CD4-positive, alpha-beta T cell (primary cell): ENCODE results near the gene TLK1. TPM values are rescaled to one million over a fixed set of nuclear protein-coding genes. Genes with fewer than 3 reads are reported as not detected.
A peak's percentile ranks its signal among the peaks of the same experiment; 100 is the strongest.

ENCODE experiments used
- ATAC-seq: fragments of 200-7000 bp; cut with Tn5 transposase; one replicate; pipeline ENCODE4 v1.10.0; 2022; ENCODE audit warnings: mild to moderate bottlenecking; ENCODE audit not compliant: poor library complexity
- CTCF ChIA-PET: fragments of 350-600 bp; sonication (Branson Sonifier 250); formaldehyde crosslinking; loops from one replicate; lab custom pipeline; 2021; ENCODE audit warnings: antibody characterized with exemption, inconsistent platforms; lab: Charles Lee
- POLR2A ChIA-PET: fragments of 350-600 bp; sonication (Branson Sonifier 250); formaldehyde crosslinking; loops from one replicate; lab custom pipeline; 2021; ENCODE audit warnings: antibody characterized with exemption, inconsistent platforms; lab: Charles Lee
- DNase-seq, 14 experiments: peaks; one replicate each; pipeline ENCODE4 v3.0.0-alpha.2; 2013 to 2020; ENCODE audit warnings: mixed read lengths in 2 of 14
- H3K27ac ChIP-seq, 2 donors: one replicate each; pipeline versions ENCODE4 v1.5.1 to v1.7.0; 2013; ENCODE audit warnings: low read length in 2 of 2, low read depth in 1 of 2, mild to moderate bottlenecking in 1 of 2
- H3K27me3 ChIP-seq, 2 experiments: 1 replicate in 1 of 2; 2 replicates in 1 of 2; pipeline versions ENCODE4 v1.6.1 to v1.7.0; 2013; ENCODE audit warnings: low read length in 2 of 2, control low read depth in 1 of 2, mild to moderate bottlenecking in 1 of 2, moderate library complexity in 1 of 2; ENCODE audit not compliant: insufficient read depth in 2 of 2, control insufficient read depth in 1 of 2
- H3K36me3 ChIP-seq: one replicate; pipeline ENCODE4 v1.6.1; 2013; ENCODE audit warnings: low read length, control low read depth; ENCODE audit not compliant: insufficient read depth
- H3K4me1 ChIP-seq: one replicate; pipeline ENCODE4 v1.6.1; 2013; ENCODE audit warnings: low read length, control low read depth; ENCODE audit not compliant: insufficient read depth
- H3K4me3 ChIP-seq: one replicate; pipeline ENCODE4 v1.5.1; 2013; ENCODE audit warnings: mild to moderate bottlenecking, low read length, moderate library complexity
- H3K9me3 ChIP-seq, 2 experiments: 1 replicate in 1 of 2; 2 replicates in 1 of 2; pipeline versions ENCODE4 v1.6.1 to v1.7.0; 2013; ENCODE audit warnings: low read length in 2 of 2, mild to moderate bottlenecking in 2 of 2, control low read depth in 1 of 2, moderate library complexity in 1 of 2; ENCODE audit not compliant: control insufficient read depth in 1 of 2, insufficient read depth in 1 of 2
- H3K27ac Mint-ChIP-seq: one replicate; pipeline ENCODE4 v1.8.0; 2020; ENCODE audit warnings: mixed read lengths
- H3K27me3 Mint-ChIP-seq: one replicate; pipeline ENCODE4 v1.8.0; 2021; ENCODE audit warnings: mixed read lengths
- H3K36me3 Mint-ChIP-seq: one replicate; pipeline ENCODE4 v1.8.0; 2021; ENCODE audit warnings: low read depth, mixed read lengths
- H3K4me1 Mint-ChIP-seq: one replicate; pipeline ENCODE4 v1.8.0; 2021; ENCODE audit warnings: low read depth, mixed read lengths
- H3K4me3 Mint-ChIP-seq: one replicate; pipeline ENCODE4 v1.8.0; 2020; ENCODE audit warnings: mild to moderate bottlenecking, mixed read lengths
- H3K9me3 Mint-ChIP-seq: one replicate; pipeline ENCODE4 v1.8.0; 2020; ENCODE audit warnings: mixed read lengths
- CTCF ChIP-seq: fragments of 200-600 bp; IDR thresholded peaks from one replicate; pipeline ENCODE4 v1.8.0; 2022; ENCODE audit warnings: antibody characterized with exemption, mild to moderate bottlenecking
- intact Hi-C, 2 experiments: fragments of 100-400 bp; cut with DNase I in 1 of 2; cut with micrococcal nuclease in 1 of 2; formaldehyde crosslinking; loops; one replicate each; pipeline versions ENCODE4 v1.15.1 to v1.9.0; 2023 to 2025; cut with DNase I, micrococcal nuclease
- total RNA-seq, 174 experiments: library from RNA in 2 of 174; stranded (reverse) in 2 of 174; gene quantifications; one replicate each; pipeline ENCODE4 v1.2.3 and lab custom pipeline; 2021 to 2026

Gene TLK1
- total RNA-seq, 2 experiments from 2014 or later: 135 to 138 TPM

GRCh38 chr2:170950221-170950761 is 210.4 kb downstream of the TLK1 start:
- peak overlapping the region; percentile 48 for H3K27ac Mint-ChIP-seq
- peaks cover 78% of the 10 kb centered on the region for H3K36me3 Mint-ChIP-seq
- H3K4me3 Mint-ChIP-seq: no peak overlapping the region

GRCh38 chr2:170949415-170949814 is 211.3 kb downstream of the TLK1 start:
- Mint-ChIP-seq H3K9me3 (no peaks in the 10 kb centered on the region), H3K27ac (peak overlapping the region; percentile 14), H3K4me3 (no peak overlapping the region), H3K4me1 (peaks cover 21% of the 10 kb centered on the region), H3K36me3 (peaks cover 76% of the 10 kb centered on the region), H3K27me3 (no peaks in the 10 kb centered on the region)
- no peak for DNase-seq
- ATAC-seq: no peak
- no peak overlapping the region for H3K27ac ChIP-seq
- ChIA-PET POLR2A (no interaction called here), CTCF (interaction anchor here (1.1 to 7.0 kb wide), 2 partner anchors 12 to 20 kb away, joined by 4 to 30 read pairs; partner anchors contain the start of gene GORASP2)
- no peaks in the 10 kb centered on the region for H3K9me3 ChIP-seq
- peaks cover 4% of the 10 kb centered on the region for H3K4me1 ChIP-seq
- no peak for TF ChIP-seq CTCF
- H3K4me3 ChIP-seq: no peak overlapping the region
- intact Hi-C loops: no loop called here
- H3K36me3 ChIP-seq: peaks cover 55% of the 10 kb centered on the region
- no peaks in the 10 kb centered on the region for H3K27me3 ChIP-seq

More at GRCh38 chr2:170950221-170950761, 210.4 kb downstream of the TLK1 start:
- ATAC-seq (no peak), DNase-seq (no peak)
- Histone ChIP-seq H3K9me3 (no peaks in the 10 kb centered on the region), H3K4me3 (no peak overlapping the region), H3K36me3 (peaks cover 64% of the 10 kb centered on the region), H3K27ac (no peak overlapping the region), H3K27me3 (no peaks in the 10 kb centered on the region), H3K4me1 (peaks cover 4% of the 10 kb centered on the region)
- ChIA-PET POLR2A (interaction anchor here (0.9 kb wide), 1 partner anchor 21 kb away, joined by 5 read pairs; the partner anchor contains the start of gene GORASP2), CTCF (interaction anchor here (3.2 kb wide), 1 partner anchor 21 kb away, joined by 10 read pairs; the partner anchor contains the start of gene GORASP2)
- no peaks in the 10 kb centered on the region for H3K9me3 Mint-ChIP-seq
- H3K27me3 Mint-ChIP-seq: no peaks in the 10 kb centered on the region
- intact Hi-C loops: no loop called here
- no peak for TF ChIP-seq CTCF
- peaks cover 15% of the 10 kb centered on the region for H3K4me1 Mint-ChIP-seq

GRCh38 chr2:170944545-170944944 is 216.1 kb downstream of the TLK1 start:
- no peaks in the 10 kb centered on the region for H3K27me3 Mint-ChIP-seq
- H3K4me3 Mint-ChIP-seq: no peak overlapping the region

More at GRCh38 chr2:170944545-170944944, 216.1 kb downstream of the TLK1 start:
- Histone ChIP-seq H3K36me3 (peaks cover 8% of the 10 kb centered on the region), H3K27me3 (no peaks in the 10 kb centered on the region), H3K4me3 (no peak overlapping the region), H3K4me1 (peaks cover 4% of the 10 kb centered on the region), H3K9me3 (no peaks in the 10 kb centered on the region), H3K27ac (no peak overlapping the region)
- DNase-seq (no peak), ATAC-seq (no peak)
- intact Hi-C loops: no loop called here
- POLR2A ChIA-PET: interaction anchor here (1.4 kb wide), 1 partner anchor 15 kb away, joined by 4 read pairs; no protein-coding TSS in a partner anchor
- H3K9me3 Mint-ChIP-seq: no peaks in the 10 kb centered on the region
- CTCF ChIA-PET: interaction anchor here (1.2 to 7.0 kb wide), 2 partner anchors 16 to 29 kb away, joined by 3 to 30 read pairs; partner anchors contain the start of gene GORASP2
- H3K36me3 Mint-ChIP-seq: peaks cover 52% of the 10 kb centered on the region
- peak overlapping the region; percentile 36 for H3K27ac Mint-ChIP-seq
- TF ChIP-seq CTCF: no peak
- peaks cover 61% of the 10 kb centered on the region for H3K4me1 Mint-ChIP-seq
